Airway epithelial cell (primary cell): ENCODE measurements around the gene LNP1. TPM values are rescaled to one million over a fixed set of nuclear protein-coding genes. Genes with fewer than 3 reads are reported as not detected.

Experiments
- total RNA-seq: library from RNA; depleted of rRNA; stranded (reverse); fragments of >200 nt; gene quantifications from 2 replicates; pipeline ENCODE4 v1.2.3, GENCODE V29; 2015

The LNP1 gene
- 2.6 and 3.1 TPM in 2 replicates for total RNA-seq

GRCh38 chr3:100400780-100401673, at the start of gene LNP1, which contains the start of gene TOMM70:
Gene LNP1, plus strand, starts transcription at chr3:100401539. Its CDS starts 28,191 bp downstream, at chr3:100429730.
Gene TOMM70, minus strand, starts transcription at chr3:100401089. Its CDS starts 140 bp downstream, at chr3:100400949.

GRCh38 chr3:100492059-100493006, 91.0 kb downstream of the LNP1 start, which contains the start of gene TMEM45A:
Gene TMEM45A, plus strand, starts transcription at chr3:100492619. Its CDS starts 62,593 bp downstream, at chr3:100555212.

Other genes starting within 250 kb of the LNP1 start
- gene TBC1D23, start 140.5 kb upstream of the LNP1 start, total RNA-seq = 17.4 and 19.3 TPM in 2 replicates
- gene NIT2, start 66.8 kb upstream of the LNP1 start, total RNA-seq = 32.2 and 32.9 TPM in 2 replicates
- gene TOMM70, start 450 bp upstream of the LNP1 start, total RNA-seq = 38.5 and 39.2 TPM in 2 replicates
- gene TMEM45A, start 91.1 kb downstream of the LNP1 start, total RNA-seq = 9.6 and 13.2 TPM in 2 replicates
- not detected in 2 replicates for gene ADGRG7, start 208.1 kb downstream of the LNP1 start, total RNA-seq